ENCODE data around the gene C16orf82. TPM values are rescaled to one million over a fixed set of nuclear protein-coding genes. Genes with fewer than 3 reads are reported as not detected.

Gene C16orf82
- total and polyA plus RNA-seq, 2 of the 8 experiments (the other 6 are each of a cell fraction or from before 2014, with no cell fraction given): not detected

- FAIRE-seq: no peak
- Histone ChIP-seq H4K91ac (replicated peaks; ENCODE audit: insufficient read length, low read length) (no peak overlapping the region), H2BK20ac (ENCODE audit: low read length) (no peak overlapping the region), H3K79me2 (ENCODE audit: control insufficient read depth in 1 of 2, insufficient read depth in 2 of 2, low read length in 2 of 2) (no peaks in the 10 kb centered on the region), H3K18ac (ENCODE audit: extremely low read depth, low read length) (no peak overlapping the region), H2BK5ac (ENCODE audit: low read depth, low read length) (no peak overlapping the region), H3K23ac (ENCODE audit: insufficient read length) (no peak overlapping the region), H3K4me2 (ENCODE audit: insufficient read depth in 1 of 2, low read depth in 2 of 2, low read length in 2 of 2) (no peak overlapping the region), H2BK12ac (ENCODE audit: low read depth, low read length) (no peak overlapping the region), H3K27me3 (replicated peaks in 1 of 4; ENCODE audit: control insufficient read depth in 3 of 4, extremely low read depth in 1 of 4, insufficient read depth in 3 of 4, low read length in 3 of 4) (no peaks in the 10 kb centered on the region), H3K9me3 (ENCODE audit: insufficient read depth in 2 of 2, low read depth in 1 of 2, low read length in 1 of 2) (no peaks in the 10 kb centered on the region), H2AK5ac (ENCODE audit: low read depth, low read length) (no peak overlapping the region), H3K4me3 (ENCODE audit: extremely low read depth in 1 of 4, insufficient read depth in 2 of 4, low read depth in 3 of 4, low read length in 4 of 4) (no peak overlapping the region), H3K27ac (ENCODE audit: low read depth, low read length) (no peak overlapping the region), H3K36me3 (ENCODE audit: control insufficient read depth in 2 of 4, insufficient read depth in 4 of 4, low read length in 3 of 4) (no peaks in the 10 kb centered on the region), H4K8ac (ENCODE audit: extremely low read depth, insufficient read depth, low read length) (no peak overlapping the region), H3K9ac (replicated peaks in 1 of 4; ENCODE audit: extremely low read depth in 1 of 4, low read depth in 3 of 4, low read length in 3 of 4) (no peak overlapping the region), H2BK120ac (replicated peaks; ENCODE audit: low read depth, low read length) (no peak overlapping the region), H3K4ac (replicated peaks; ENCODE audit: insufficient read length, low read depth, low read length) (no peak overlapping the region), H3K79me1 (ENCODE audit: low read depth, low read length) (no peaks in the 10 kb centered on the region), H3K23me2 (ENCODE audit: low read depth, low read length) (no peaks in the 10 kb centered on the region), H4K20me1 (replicated peaks in 1 of 2; ENCODE audit: control insufficient read depth in 1 of 2, insufficient read depth in 2 of 2, low read length in 2 of 2) (no peaks in the 10 kb centered on the region), H3K14ac (ENCODE audit: insufficient read length) (no peak overlapping the region), H3K56ac (replicated peaks; ENCODE audit: insufficient read length, low read depth, low read length) (no peak overlapping the region), H3K4me1 (replicated peaks in 1 of 4; ENCODE audit: control insufficient read depth in 3 of 4, insufficient read depth in 4 of 4, low read length in 3 of 4) (no peaks in the 10 kb centered on the region), H4K5ac (ENCODE audit: insufficient read length, low read depth, low read length) (no peak overlapping the region), H2BK15ac (ENCODE audit: low read length) (no peak overlapping the region), H2AFZ (ENCODE audit: low read length) (no peak overlapping the region)
- CTCF ChIA-PET (ENCODE audit: partially characterized antibody): no interaction called here
- no peak for DNase-seq (ENCODE audit: low read depth in 1 of 2, low spot score in 2 of 2)
- TF ChIP-seq YY1 (IDR thresholded peaks at IDR 0.05; ENCODE audit: low read depth, low read length): no peak
- TF ChIP-seq CBX5 (IDR thresholded peaks at IDR 0.05; ENCODE audit: low read depth, low read length): no peak
- no peak for TF ChIP-seq TAF7 (optimal IDR thresholded peaks at IDR 0.05; ENCODE audit: borderline replicate concordance, low read depth, low read length)
- no peak for TF ChIP-seq RAD21 (IDR thresholded peaks at IDR 0.05 in 1 of 2, conservative IDR thresholded peaks at IDR 0.05 in 1 of 2; ENCODE audit: low read depth in 2 of 2, low read length in 2 of 2)
- TF ChIP-seq MAFK (IDR thresholded peaks at IDR 0.05; ENCODE audit: low read depth, low read length): no peak
- no peak for TF ChIP-seq POLR2AphosphoS5 (IDR thresholded peaks at IDR 0.05; ENCODE audit: low read depth, low read length)
- no peak for TF ChIP-seq SP4 (IDR thresholded peaks at IDR 0.05; ENCODE audit: low read length)
- TF ChIP-seq JUN (IDR thresholded peaks at IDR 0.05; ENCODE audit: low read depth, low read length): no peak
- no peak for TF ChIP-seq SIRT6 (IDR thresholded peaks at IDR 0.05; ENCODE audit: low read length)
- TF ChIP-seq KDM1A (IDR thresholded peaks at IDR 0.05; ENCODE audit: borderline replicate concordance, low read length): no peak
- 93% methylated on average over 7 of the region's 7 CpGs; no CpG with 5 or more reads in 1 of the 2 experiments for WGBS, 2 experiments (ENCODE audit: extremely low coverage in 1 of 2, insufficient coverage in 1 of 2, insufficient read length in 1 of 2, insufficient replicate concordance in 2 of 2, low coverage in 1 of 2, low lambda C conversion rate in 2 of 2, missing lambda C conversion rate in 1 of 2)
- POLR2A ChIA-PET (ENCODE audit: partially characterized antibody): no interaction called here
Observed at GRCh38 chr16:27028591-27029110, 38.1 kb upstream of the C16orf82 start.
